HG03045 (cell line): ENCODE results near the gene ENAH.
A peak's percentile ranks its signal among the peaks of the same experiment; 100 is the strongest.
"Not testable (repeated sequence)": the region's sequence is repeated elsewhere in the genome, so short reads cannot be mapped to it uniquely, and the experiment has no call there.

Source experiments
- ATAC-seq: cut with Tn5 transposase; IDR thresholded peaks from one replicate; pipeline ENCODE4 v1.9.1; 2021; ENCODE audit warnings: mild to moderate bottlenecking, moderate library complexity; ENCODE audit not compliant: unreplicated experiment

The ENAH gene

GRCh38 chr1:225474986-225475820 lies 177.7 kb downstream of the ENAH start:
- peak; percentile 66 for ATAC-seq

GRCh38 chr1:225474439-225474985 lies 178.4 kb downstream of the ENAH start:
- ATAC-seq: no peak

- not testable (repeated sequence) for ATAC-seq
These were observed 179.1 kb downstream of the ENAH start for GRCh38 chr1:225473676-225474438.

GRCh38 chr1:225473266-225473665 lies 179.7 kb downstream of the ENAH start:
- ATAC-seq: not testable (repeated sequence)

GRCh38 chr1:225471453-225472301 lies 181.2 kb downstream of the ENAH start:
- ATAC-seq: no peak

GRCh38 chr1:225471109-225471452 lies 181.8 kb downstream of the ENAH start:
- no peak for ATAC-seq

- no peak for ATAC-seq
These were observed 182.5 kb downstream of the ENAH start for GRCh38 chr1:225470211-225471108.

- no peak for ATAC-seq
These were observed 183.9 kb downstream of the ENAH start for GRCh38 chr1:225469051-225469450.

GRCh38 chr1:225468270-225469020 lies 184.5 kb downstream of the ENAH start:
- ATAC-seq: no peak

GRCh38 chr1:225467193-225468020 lies 185.5 kb downstream of the ENAH start:
- peak; percentile 94 for ATAC-seq

GRCh38 chr1:225466848-225467192 lies 186.1 kb downstream of the ENAH start:
- no peak for ATAC-seq

- no peak for ATAC-seq
These were observed 187.0 kb downstream of the ENAH start for GRCh38 chr1:225465793-225466517.

- no peak for ATAC-seq
These were observed 187.8 kb downstream of the ENAH start for GRCh38 chr1:225464851-225465792.

- ATAC-seq: no peak
These were observed 190.0 kb downstream of the ENAH start for GRCh38 chr1:225462714-225463574.

GRCh38 chr1:225462429-225462713 lies 190.6 kb downstream of the ENAH start:
- ATAC-seq: no peak
